ENCODE data around the gene MYADML2.
"Not testable (repeated sequence)": the region's sequence is repeated elsewhere in the genome, so short reads cannot be mapped to it uniquely, and the experiment has no call there.

GRCh38 chr17:81953443-81953842 is 6.4 kb upstream of the MYADML2 start:
- not testable (repeated sequence) for TF ChIP-seq YY1 (IDR thresholded peaks at IDR 0.05; ENCODE audit: insufficient read depth, insufficient read length); ZNF274 (IDR thresholded peaks at IDR 0.05; ENCODE audit: low read depth, low read length); SUZ12 (IDR thresholded peaks at IDR 0.05; ENCODE audit: extremely low read depth, insufficient read depth, insufficient read length)
